ENCODE data around the gene SERHL2.
"Not testable (repeated sequence)": the region's sequence is repeated elsewhere in the genome, so short reads cannot be mapped to it uniquely, and the experiment has no call there.

SERHL2 gene

DNA sequence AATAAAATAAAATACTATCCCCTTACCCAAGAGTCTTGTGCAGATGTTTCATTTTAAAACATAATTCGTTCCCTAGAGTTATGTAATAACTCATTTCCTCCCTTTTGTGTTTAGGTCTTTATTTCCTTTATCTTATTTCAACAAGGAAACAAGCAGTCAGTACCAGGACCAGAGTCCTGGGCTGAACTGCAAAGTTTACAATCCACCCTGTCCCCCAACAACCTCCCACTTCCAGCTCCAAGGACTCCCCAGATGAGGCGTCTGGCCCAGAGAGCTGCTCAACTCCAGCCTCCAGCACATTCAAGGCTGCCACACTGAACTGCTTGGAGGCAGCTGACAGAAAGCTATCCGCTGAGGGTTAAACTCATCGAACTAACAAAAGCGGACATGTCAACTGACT is 56.4 kb downstream of the SERHL2 start:
- no peak for DNase-seq

DNA sequence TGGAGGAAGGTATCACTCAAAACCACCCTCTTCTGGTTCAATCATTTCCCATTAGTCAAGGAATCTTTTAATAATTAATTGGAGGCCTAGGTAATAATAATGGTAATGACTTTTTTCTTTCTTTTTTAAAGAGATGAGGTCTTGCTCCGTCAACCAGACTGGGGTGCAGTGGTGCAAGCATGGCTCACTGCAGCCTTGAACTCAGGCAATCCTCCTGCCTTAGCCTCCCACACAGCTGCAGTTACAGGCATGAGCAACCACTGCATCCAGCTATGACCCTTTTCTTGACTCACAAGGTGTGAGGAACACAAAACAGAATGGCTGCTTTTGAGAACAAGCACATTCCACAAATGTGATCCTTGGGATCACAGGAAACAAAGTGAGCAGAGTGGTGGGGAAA is 57.3 kb downstream of the SERHL2 start:
- no peak for DNase-seq

DNA sequence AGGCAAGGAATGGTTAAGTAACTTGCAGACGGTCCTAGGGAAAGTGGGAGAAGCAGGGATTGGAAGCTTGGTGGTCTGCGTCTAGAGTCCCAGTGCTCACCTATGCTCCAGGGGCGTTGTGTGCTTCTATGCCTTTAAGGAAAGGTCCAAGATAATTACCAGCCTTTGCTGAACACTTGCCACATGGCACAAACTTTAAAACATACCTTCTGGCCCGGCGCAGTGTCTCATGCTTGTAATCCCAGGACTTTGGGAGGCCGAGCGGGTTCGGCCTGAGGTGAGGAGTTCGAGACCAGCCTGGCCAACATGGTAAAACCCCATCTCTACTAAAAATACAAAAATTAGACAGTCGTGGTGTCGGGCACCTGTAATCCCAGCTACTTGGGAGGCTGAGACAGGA is 58.6 kb downstream of the SERHL2 start:
- DNase-seq = no peak

DNA sequence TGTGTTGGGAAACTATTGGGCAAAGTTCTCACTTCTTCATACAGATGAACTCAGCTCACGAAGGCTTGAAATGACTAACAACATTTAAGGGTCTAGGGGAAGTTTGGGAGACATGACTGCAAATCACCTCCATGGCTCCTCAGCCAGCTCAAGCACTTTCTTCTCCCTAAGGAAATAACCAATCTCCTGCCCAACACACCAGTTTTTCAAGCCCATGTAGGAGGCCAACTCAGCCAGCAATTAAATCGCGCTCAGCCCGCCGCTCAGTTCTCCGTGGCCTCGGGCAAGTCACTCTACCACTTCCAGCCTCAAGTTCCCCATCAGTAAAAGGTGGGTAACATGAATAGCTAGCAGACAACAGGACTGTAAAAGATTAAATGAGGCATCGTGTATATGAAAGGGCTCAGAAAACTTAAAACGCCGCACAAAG is 60.1 kb downstream of the SERHL2 start:
- no peak for DNase-seq

DNA sequence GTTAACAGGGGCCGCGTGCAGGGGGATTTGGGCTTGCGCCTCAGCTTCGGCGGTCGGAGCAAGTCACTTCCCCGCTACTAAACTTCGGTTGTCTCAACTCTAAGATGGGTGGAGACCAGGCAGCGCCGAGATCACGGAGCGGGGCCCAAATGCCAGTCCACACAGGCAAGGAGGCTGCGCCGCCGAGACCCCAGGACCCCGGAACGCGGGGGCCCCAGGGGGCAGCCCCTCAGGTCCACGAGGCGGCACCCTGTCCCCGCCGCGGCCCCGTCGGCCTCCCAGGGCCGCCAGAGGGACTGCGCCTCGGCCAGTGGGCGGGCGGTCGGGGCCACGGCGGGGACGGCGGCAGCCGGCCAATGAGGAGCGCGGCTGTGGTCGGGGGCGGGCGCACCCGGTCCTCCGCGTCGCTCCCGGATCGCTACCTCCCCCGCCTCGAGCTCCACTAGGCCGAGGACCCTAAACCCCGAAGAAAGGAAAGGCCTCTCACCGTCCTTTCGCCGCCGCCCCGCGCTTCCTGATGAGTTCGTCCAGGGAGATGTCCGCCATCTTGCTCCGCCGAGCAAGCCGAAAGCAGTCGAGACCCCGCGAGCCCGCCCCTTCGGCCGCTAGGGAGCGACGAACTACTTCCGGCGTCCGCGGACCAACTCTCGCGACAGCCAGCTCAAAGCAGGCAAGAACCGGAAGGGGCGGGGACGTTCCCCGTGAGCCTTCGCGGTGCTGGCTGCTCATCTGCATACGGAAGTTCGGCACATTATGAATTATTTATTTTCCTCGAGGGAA is 60.7 kb downstream of the SERHL2 start, which contains the start of gene POLDIP3:
Gene POLDIP3, minus strand, starts transcription at position 572 of the 780 bp plus-strand sequence. Its CDS starts 26 bp downstream, at position 546.
- DNase-seq = peak; percentile 98

DNA sequence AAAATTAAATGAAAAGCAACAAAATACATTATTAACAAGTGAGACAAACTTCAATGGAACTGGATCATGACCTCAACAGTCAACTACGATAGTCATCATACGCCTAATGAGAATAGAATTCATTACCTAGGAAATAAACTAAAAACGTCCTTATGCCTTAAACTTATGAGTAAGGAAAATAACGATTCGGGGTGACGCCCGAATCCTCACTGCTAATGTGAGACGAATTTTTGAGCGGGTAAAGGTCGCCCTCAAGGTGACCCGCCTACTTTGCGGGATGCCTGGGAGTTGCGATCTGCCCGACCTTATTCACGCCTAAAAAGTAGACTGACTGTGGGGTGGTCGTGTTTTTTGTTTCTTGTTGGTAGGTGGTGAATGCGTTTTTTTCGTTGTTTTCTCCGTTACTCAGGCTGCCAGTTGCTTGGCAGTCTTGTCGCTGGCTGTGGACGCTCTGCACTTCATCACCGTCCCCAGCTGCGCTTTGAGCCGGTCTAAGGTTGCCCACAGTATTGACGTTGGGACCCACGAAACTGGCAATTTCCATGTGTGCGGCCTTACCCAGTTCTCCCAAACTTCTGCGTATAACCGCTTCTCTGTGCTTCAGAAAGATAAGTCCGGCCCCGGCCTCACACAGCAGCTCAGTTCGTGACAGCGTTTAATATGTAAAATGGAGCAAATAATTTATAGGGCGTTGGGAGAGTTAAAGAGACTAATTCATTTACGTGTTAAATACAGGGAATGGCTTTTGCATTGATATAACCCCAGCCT is 61.5 kb downstream of the SERHL2 start:
- DNase-seq = peak; percentile 81

DNA sequence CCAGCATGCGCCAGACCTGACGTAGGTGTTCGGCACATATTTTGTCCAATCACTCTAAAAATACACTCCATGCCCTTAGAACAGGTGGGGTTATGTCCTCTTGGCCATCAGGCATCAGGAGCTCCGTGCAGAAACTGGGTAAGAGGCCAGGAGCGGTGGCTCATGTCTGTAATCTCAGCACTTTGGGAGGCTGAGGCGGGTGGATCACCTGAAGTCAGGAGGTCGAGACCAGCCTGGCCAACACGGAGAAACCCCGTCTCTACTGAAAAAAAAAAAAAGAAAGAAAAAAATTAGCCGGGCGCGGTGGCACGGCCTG is 62.1 kb downstream of the SERHL2 start:
- not testable (repeated sequence) for DNase-seq

DNA sequence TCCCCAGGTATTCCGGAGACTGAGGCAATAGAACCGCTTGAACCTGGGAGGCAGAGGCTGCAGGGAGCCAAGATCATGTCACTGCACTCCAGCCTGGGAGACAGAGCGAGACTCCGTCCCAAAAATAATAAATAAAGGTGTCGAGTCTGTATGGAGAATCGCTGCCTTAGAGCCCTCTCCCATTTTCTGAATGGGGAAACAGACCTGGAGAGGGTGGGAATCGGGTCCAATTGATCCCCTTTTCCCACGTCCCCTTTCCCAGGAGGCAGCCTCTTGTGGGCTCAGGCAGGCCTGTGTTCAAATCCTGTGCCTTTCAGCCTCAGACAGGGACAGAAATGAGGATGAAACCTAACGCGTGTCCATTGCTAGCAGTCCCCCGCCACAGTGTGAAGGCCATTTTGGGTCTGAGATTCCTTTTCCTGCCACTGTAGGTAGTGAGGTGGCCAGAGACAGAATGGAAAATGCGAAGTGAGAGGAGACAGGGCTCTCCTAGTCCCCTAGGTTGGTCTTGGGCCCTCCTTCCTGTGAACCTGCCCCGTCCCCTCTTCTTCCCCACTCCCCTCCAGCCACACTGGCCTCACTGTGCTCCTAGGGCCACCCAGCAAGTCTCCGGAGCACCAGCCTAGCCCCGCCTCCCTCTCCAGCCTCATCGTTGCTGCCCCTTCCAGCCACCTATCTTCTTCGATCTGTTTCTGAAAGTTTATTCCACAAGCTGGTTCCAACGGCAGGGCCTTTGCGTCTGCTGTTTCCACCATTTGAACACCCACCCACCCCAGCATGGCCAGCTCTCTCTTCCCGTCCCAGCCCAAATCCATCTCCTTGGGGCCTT is 63.6 kb downstream of the SERHL2 start:
- no peak for DNase-seq

DNA sequence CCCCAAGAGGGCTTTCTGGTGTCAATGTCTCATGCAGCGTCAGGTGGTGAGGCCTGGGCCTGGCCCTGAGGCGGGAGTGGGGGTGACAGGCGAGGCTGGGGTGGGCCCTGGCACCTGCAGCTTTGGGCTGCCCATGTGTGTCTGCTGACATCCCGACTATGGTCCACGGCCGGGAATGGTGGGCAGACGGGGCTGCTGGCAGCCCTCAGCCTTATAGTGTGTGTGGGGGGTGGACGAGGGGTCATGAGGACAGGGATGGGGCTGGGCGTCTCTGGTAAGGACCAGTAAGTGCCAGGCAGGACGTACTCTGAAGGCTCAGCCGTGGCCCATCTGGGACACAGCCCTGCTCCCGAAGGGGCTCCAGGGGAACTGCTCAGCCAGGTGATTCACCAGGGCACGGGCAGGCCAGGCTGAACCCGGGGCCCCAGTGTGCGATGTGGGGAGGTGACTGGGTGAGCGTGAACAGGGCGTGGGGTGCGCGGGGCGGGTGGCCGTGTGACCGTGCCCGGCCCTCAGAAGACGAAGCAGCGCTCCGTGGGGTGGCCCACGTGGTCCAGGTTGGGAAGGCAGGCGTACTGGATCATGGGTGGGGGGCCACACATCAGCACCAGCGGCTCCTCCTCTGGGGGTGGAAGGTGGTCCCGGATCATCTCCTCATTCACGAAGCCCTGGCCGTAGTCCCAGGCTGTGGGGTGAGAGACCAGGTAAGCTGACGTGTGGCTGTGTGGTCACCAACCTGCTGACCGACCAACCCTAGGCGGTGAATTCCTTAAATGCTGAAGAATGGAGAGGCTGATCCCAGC is 65.7 kb downstream of the SERHL2 start:
- no peak for DNase-seq

DNA sequence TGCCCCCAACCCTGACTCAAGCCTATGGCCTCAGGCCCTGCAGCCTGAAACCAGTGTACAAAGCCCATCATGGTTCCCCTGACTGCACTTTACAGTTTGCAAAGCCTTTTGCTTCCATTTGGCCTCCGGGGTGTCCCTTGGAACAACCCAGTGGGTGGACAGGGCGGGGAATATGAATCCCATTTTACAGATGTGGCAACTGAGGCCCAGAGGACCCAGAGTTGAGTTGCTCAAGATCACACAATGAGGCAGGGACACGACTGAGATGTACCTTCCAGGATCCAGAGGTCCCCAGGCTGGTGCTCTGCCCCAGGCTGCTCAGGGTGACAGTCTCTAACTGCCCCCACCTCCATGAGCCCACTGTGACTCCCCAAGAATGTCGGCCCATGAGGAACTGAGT is 66.3 kb downstream of the SERHL2 start:
- DNase-seq = no peak

DNA sequence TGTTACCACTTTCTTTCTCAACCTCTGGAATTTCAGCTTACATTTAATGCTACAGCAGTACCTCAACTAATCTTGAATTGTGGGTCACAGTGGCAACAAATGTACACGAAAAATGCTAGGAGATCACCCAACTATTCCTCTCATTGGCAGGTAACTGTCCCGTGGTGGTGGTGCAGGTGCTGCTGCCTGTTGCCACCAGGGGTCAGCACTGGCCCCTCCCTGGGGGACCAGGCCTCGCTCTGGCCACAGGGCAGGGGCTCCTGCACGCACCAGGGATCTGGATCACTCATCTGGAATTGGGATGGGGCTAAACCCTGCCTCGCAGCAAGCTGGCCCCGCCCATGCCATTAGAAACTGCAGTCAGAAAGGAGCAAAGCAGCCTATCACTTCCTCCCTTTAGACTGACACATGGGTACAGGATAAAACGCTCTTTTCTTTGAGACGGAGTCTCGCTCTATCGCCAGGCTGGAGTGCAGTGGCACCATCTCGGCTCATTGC is 67.8 kb downstream of the SERHL2 start:
- peak; percentile 62 for DNase-seq

DNA sequence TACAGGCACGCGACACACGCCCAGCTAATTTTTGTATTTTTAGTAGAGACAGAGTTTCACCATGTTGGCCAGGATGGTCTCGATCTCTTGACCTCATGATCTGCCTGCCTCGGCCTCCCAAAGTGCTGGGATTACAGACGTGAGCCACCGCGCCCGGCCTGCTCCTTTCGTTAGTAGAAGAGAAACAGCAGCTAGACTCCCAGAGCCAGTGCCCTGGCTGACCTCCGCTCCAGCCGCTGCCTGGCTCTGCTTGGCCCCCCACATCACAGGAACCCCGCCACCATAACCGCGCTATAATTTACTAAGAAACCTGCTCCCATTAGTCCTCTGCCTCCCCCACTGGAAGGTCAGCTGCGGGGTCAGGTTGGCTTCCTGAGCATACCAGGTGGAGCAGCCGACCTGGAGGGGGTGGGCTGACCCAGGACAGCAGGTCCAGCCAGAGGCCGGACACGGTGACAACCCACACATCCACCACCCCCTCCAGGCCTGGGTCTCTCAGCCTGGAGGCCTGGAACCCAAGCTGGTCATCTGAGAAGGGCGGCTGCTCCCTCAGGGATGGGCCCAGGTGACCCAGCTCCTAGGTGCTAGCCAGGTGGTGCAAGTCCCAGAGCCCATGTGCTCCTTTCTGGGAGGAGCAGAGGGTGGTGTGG is 68.4 kb downstream of the SERHL2 start:
- DNase-seq = no peak

DNA sequence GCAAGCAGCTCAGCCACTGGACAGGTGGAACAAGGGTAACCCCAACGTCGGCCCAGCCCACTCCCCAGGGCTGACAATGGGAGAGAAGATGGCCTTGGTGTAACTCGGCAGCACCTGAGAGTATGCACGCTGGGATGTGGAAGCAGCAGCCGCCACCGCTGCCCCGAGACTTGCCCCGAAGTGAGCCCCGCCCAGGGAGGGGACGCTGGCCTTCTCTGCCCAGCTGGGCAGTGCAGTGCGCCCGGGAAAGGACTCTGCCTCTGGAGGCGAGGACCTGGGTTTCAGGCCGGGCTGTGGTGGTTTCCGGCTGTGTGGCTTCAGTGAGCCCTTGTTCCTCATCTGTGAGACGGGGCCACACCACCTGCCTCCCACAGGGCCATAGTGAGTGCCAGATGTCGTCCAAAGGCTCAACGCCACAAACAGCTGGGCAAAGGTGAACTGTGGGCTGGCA is 69.6 kb downstream of the SERHL2 start:
- DNase-seq = no peak
